Inferior parietal cortex (tissue), 1 donor: Measurements from ENCODE around the gene ARHGEF4.

Experiments
- DNase-seq: peaks from one replicate; pipeline ENCODE4 v3.0.0-alpha.2; 2016; ENCODE audit errors: extremely low spot score

Gene ARHGEF4

GRCh38 chr2:130918393-130918792 is 81.7 kb downstream of the ARHGEF4 start:
- DNase-seq: no peak

DNA sequence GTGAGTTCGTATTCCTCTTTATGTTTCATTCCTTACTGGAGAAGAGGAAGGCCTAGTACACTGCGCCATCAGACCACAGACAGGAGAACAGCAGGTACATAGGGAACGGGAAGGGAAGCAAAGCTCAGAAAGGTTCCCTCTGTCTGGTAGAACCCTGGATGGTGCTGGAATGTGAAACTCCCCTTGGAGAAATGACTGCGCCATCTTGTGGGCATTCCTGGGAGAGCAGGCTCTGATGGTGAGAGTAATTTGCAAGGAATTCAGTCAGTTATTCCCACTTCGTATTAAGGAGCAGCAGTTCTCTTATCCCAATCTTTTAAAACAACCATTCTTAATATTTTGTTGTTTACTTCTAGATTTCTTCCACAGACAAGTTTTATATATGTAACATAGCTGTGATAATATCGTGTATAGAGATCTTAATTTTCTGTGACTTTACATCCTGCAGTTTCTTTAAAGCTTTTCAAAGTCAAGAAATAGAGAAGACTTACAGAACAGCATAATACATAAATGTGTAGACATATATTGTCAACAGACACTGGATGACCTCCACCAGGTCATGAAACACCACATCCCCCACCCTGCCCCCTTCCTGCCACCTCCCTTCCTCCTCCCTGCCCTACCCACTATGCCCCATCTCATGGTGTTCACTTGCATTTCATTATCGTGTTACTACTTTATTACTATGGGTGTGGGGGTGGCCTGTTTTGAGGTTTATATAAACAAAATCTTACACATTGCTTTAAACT is 83.9 kb downstream of the ARHGEF4 start:
- DNase-seq: peak; percentile 96

DNA sequence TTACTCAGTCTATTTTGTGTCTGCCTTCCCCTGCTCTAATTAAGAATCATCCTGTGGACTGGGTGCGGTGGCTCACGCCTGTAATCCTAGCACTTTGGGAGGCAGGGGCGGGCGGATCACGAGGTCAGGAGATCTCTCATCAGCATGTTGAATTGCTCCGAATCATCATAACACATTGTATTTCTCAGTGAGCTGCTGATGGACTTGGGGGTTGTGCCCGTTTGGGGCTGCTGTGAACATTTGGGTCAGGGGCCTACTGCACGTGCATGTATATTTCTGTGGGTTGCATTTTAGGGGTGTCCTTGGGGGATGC is 84.4 kb downstream of the ARHGEF4 start:
- no peak for DNase-seq

GRCh38 chr2:130922417-130922816 is 85.7 kb downstream of the ARHGEF4 start:
- DNase-seq: no peak

DNA sequence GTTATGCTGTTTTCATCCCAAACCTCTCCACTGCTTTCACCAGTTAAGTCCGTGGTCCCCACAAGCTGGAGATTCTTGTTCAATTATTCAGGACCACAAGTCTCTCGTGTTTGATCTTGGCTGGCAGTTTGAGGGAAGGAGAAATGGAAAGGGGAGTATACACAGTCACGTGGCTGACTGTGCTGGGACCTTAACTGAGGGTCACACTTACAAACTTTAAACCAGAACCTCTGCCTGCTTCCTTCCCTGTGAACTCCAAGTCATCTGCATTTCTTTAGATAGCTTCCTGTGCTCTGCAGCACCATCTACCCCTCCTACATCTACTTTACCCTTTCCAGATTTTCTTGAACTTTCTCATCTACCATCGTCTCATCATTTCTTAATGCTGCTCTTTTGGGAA is 91.7 kb downstream of the ARHGEF4 start:
- no peak for DNase-seq

DNA sequence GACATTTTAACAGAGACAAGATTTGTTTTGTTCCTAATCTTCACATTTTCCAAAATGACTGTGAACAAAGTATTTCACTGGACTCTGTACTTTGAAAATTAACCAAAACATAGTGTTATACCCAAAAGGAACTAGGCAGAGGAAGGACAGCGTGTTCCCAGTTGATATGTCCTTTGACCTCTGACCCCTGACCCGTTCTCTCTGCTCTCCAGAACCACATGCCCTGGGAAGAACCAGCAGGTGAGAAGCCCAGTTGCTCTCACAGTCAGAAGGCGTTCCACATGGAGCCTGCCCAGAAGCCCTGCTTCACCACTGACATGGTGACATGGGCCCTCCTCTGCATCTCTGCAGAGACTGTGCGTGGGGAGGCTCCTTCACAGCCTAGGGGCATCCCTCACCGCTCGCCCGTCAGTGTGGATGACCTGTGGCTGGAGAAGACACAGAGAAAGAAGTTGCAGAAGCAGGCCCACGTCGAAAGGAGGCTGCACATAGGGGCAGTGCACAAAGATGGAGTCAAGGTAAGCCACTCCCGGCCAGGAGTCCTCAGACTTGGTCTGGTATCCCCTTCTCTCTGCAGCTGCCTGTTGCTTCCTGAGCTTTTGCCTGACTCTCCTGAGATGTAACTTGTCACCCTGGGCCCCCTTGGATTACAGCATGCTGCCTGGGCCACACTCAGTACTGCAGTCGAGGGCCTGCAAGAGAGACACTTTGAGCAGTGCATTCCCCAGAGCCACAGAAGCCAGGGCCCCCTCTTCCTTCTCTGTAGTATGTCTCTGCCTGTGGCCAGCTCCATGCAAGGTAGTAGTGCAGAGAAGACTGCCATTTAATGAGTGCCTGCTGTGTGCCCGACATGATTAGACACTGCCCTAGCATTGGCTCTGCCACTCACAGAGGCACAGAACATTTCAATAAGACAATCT is 94.3 kb downstream of the ARHGEF4 start:
- DNase-seq: no peak

- no peak for DNase-seq
Measured at GRCh38 chr2:130933501-130933900, 96.8 kb downstream of the ARHGEF4 start.

DNA sequence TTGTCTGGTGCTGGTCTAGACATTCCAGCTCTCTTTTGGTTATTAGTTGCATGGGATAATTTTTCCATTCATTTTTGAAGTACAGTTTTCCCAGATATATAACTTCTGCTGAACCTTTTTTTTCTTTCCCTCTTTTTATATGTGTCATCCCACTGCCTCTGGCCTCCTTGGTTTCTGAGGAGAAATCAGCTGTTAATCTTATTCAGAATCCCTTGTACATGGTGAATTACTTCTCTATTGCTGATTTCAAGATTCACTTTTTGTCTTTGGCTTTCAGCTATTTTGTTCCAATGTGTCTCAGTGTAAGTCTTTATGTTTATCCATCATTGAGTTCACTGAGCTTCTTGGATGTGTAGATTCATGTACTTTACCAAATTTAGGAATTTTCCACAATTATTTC is 99.7 kb downstream of the ARHGEF4 start:
- DNase-seq: no peak

GRCh38 chr2:130947967-130948366 is 111.3 kb downstream of the ARHGEF4 start:
- DNase-seq: no peak

DNA sequence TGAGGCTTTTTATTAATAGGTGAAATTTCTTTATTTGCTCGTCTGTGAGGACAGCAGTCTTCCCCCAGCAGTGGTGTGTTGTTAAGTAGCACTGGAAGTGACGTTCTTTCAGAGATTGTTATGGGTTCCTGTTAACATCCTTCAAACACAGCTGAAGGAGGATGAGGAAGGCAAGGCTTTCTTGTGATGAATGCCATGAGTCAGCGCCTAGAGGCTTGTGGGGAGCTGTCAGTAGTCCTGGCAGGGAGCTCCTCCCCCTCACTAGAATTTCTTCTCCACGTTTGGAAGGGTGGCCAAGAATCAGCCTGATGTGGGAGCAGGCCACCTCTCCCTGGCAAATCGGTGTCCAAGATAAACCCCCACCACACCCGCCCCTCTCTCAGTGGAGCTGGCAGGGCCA is 113.2 kb downstream of the ARHGEF4 start:
- DNase-seq: no peak

GRCh38 chr2:130951018-130951417 is 114.3 kb downstream of the ARHGEF4 start:
- DNase-seq: no peak

- no peak for DNase-seq
Measured at GRCh38 chr2:130954873-130955272, 118.2 kb downstream of the ARHGEF4 start.

- no peak for DNase-seq
Measured at GRCh38 chr2:130957915-130958314, 121.2 kb downstream of the ARHGEF4 start.

DNA sequence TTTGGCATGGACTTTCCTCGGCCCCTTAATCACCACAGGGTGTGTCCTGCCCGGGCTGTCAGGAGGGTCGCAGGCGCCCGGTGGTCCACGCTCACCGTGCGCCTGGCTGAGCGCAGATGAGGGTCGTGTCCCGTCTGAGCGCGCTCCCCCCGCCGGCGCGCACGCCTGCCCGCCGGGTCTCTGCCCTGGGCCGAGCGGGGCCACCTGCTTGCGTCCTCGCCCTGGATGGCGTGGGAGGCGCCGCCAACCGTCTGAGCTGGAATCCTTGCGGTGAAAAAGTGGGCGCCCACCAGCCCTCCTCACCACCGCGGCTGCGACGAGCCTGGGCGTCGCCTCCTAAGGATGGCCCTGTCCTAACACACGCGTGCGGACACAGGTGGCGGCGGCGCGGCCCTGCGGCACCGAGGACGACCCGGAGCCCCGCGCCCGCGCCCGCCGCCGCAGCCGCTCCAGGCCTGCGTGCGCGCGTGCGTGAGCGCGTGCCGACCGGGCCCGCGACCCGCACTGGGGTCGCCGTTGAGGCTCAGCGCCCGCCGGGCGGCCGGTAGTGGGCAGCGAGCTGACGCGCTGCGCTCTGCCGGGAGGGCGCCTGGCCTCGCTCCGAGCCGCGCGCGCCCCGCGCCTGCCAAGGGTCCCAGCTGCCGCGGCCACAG is 126.6 kb downstream of the ARHGEF4 start:
- DNase-seq: no peak

DNA sequence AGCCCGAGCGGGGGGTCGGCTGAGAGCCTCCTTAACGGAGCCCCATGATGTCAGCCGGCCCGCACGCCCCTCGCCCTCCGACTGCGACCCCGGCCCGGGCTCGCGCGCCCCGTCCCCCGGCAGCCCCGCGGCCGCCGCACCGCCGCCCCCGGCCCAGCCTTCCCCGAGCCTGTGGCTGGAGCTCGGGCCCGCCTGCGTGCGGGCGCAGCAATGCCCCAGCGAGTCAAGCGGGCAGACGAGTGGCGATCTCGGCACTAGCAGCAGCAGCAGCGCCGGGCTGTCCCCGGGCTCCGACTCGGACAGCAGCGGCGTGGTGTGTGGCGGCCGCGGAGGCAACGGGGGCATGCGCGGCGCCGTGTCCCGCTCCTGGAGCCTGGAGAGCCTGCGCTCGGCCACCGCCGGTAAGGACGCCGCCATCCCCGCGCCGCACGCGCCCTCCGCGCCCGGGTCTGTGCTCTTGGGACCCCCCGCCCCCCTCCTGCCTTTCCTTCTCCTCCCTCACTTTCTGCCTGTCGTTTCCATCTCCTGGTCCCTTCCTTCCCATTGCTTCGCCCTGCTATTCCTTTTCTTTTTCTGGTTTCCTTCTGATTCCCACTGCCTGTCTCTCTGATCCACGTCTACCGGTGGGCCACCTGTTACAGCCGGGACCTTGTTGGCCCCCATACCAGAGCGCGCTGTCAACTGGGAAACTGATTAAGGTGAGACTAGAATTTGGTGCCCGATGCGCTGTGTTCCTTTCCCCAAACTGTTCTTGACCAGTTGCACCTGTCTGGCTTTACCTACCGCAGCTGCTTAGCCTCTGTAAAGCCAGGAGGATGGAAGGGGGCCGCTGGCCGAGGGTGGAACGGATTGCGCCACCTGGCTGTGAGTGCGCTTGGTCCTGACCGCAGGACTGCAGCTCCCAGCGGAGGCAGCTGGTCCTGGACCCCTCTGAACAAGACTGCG is 127.4 kb downstream of the ARHGEF4 start:
- no peak for DNase-seq

DNA sequence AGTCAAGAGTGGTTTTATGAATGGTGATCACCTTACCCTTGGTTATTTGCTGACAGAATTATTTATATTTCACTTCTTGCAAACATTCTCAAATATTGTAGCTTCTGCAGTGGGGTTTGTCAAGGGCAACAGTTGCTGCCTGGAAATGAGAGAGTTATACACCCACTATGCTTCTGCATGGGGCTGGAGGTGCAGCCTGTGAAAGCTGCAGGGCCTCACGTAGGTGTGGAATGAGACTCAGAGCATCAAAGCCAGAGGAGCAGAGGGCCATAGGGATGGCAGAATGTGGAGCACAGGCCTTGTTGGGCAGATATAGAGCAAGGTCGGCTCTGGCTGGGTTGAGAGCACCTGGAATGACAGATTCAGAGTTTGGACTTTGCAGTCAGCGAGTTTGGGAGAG is 128.2 kb downstream of the ARHGEF4 start:
- no peak for DNase-seq

- no peak for DNase-seq
Measured at GRCh38 chr2:130966149-130966774, 129.5 kb downstream of the ARHGEF4 start.

DNA sequence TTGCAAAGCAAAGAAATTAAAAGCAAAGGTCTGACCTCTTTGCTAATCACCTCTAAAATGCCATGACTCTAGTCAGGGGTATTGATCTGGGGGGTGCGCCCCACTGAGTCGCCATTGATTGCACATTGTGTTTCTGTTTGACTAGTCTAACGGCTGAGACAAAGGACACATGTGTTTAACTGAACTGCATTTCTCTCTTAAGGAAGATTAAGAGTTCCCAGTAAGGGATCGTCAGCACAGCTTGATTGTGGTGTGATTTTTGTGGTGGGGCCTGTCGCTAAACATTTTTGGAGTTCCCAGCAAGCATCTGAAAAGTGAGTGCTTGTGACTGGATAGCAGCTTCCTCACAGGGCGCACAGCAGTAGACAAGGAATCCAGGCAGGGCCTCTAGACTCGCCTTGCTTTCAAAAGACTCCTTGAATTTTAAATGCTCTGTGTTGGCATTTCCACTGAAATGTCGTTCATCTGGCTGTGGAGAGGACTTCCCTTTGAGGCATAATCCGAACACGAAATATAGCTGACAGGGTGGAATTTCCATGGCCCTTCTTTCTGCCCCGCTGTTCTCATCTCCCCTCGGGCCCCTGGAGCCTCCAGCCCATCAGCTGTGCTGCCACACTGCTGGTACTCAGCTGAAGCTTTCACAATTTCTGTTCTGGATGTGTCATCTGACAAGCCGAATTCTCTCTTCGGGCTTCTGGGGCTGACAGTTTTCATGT is 130.2 kb downstream of the ARHGEF4 start:
- no peak for DNase-seq

GRCh38 chr2:130972410-130972809 is 135.7 kb downstream of the ARHGEF4 start:
- DNase-seq: no peak

GRCh38 chr2:130975729-130976128 is 139.0 kb downstream of the ARHGEF4 start:
- no peak for DNase-seq
